GM12878 (cell line): Measurements from ENCODE around the gene ATP10A. TPM values are rescaled to one million over a fixed set of nuclear protein-coding genes. Genes with fewer than 3 reads are reported as not detected.

ENCODE experiments used
- CBX3 ChIP-seq: fragments of 200-600 bp; sonication (generic); IDR thresholded peaks from 2 replicates; pipeline ENCODE4 v1.6.1; 2016; ENCODE audit warnings: low read depth, borderline replicate concordance
- PRDM15 ChIP-seq: fragments of 450-650 bp; formaldehyde crosslinking; IDR thresholded peaks from 2 replicates; pipeline ENCODE4 v1.4.0; 2020; ENCODE audit warnings: mild to moderate bottlenecking, moderate library complexity
- TARDBP ChIP-seq: IDR thresholded peaks from 2 replicates; pipeline ENCODE4 v1.6.1; 2016; ENCODE audit warnings: borderline replicate concordance
- ZBTB11 ChIP-seq: fragments of 450-650 bp; formaldehyde crosslinking; IDR thresholded peaks from 2 replicates; pipeline ENCODE4 v1.5.0; 2022; ENCODE audit warnings: mild to moderate bottlenecking, missing genetic modification characterization
- polyA plus RNA-seq, 11 experiments: library from polyadenylated mRNA; depleted of rRNA in 4 of 11; unstranded in 6 of 11; stranded (reverse) in 5 of 11; fragments of >200 nt; fragmentation: Nextera tagmentation in 4 of 11; fragmentation: Illumina TruSeq in 1 of 11; extraction: Ambion mirVana in 4 of 11; extraction: Trizol in 1 of 11; gene quantifications; 1 replicate in 1 of 11; 2 replicates in 10 of 11; pipeline versions ENCODE4 v1.2.1 to v1.2.3, GENCODE V29; 2011 to 2016; ENCODE audit warnings: inconsistent platforms in 2 of 11, missing spikeins in 2 of 11, low read depth in 1 of 11
- total RNA-seq, 4 experiments: library from RNA; depleted of rRNA in 3 of 4; stranded (reverse); fragments of >200 nt in 3 of 4; fragmentation: Illumina TruSeq in 1 of 4; extraction: Trizol in 1 of 4; gene quantifications; 2 replicates each; pipeline versions ENCODE4 v1.2.1 to v1.2.3, GENCODE V29; 2013 to 2021

The ATP10A gene
- total and polyA plus RNA-seq, 10 of the 15 experiments (the other 5 are each of a cell fraction or from before 2014, with no cell fraction given) = 0.04 to 1.5 (median 0.31) TPM; not detected in 2

GRCh38 chr15:25716414-25717126 lies 146.6 kb downstream of the ATP10A start (continued):
- TF ChIP-seq PRDM15 = no peak
- TF ChIP-seq ZBTB11 = no peak
- no peak for TF ChIP-seq CBX3
- no peak for TF ChIP-seq TARDBP
- TF ChIP-seq, all 136 proteins: peak for 0
